IMR-90 (cell line): ENCODE results near the gene GZMM. TPM values are rescaled to one million over a fixed set of nuclear protein-coding genes. Genes with fewer than 3 reads are reported as not detected.

Experiments
- ATAC-seq: fragments of 200-7000 bp; cut with Tn5 transposase; 2 replicates; pipeline ENCODE4 v1.9.1; 2020; ENCODE audit warnings: low read depth, mild to moderate bottlenecking, moderate library complexity
- BruUV-seq: library from RNA; stranded (reverse); fragments of 400-500 nt; replicated peaks from 2 replicates; lab custom pipeline; 2021; lab: Mats Ljungman, UMichigan
- CTCF ChIA-PET: fragments of 300-600 bp; formaldehyde crosslinking; extraction: SDS; loops from one replicate; lab custom pipeline; 2021; ENCODE audit warnings: antibody characterized with exemption; lab: Yijun Ruan, JAX
- POLR2A ChIA-PET: fragments of 300-600 bp; sonication (Branson Sonifier 250); formaldehyde crosslinking; loops from one replicate; lab custom pipeline; 2022; ENCODE audit warnings: antibody characterized with exemption; ENCODE audit not compliant: unreplicated experiment; lab: Charles Lee
- DNase-seq: peaks from one replicate; pipeline ENCODE4 v3.0.0; 2013
- H2AFZ ChIP-seq: replicated peaks from 2 replicates; pipeline ENCODE3; 2013; ENCODE audit warnings: low read length, mild to moderate bottlenecking; ENCODE audit not compliant: poor library complexity
- H2AK5ac ChIP-seq: 2 replicates; pipeline ENCODE4 v1.6.1; 2013; ENCODE audit warnings: low read depth, low read length, inconsistent platforms
- H2AK9ac ChIP-seq: replicated peaks from 2 replicates; pipeline ENCODE3; 2013; ENCODE audit warnings: mild to moderate bottlenecking, low read depth, low read length, moderate library complexity; ENCODE audit not compliant: poor library complexity
- H2BK120ac ChIP-seq: 2 replicates; pipeline ENCODE4 v1.6.1; 2013; ENCODE audit warnings: low read depth, low read length, inconsistent platforms
- H2BK15ac ChIP-seq: 3 replicates; pipeline ENCODE4 v1.6.1; 2013; ENCODE audit warnings: low read depth, low read length, inconsistent platforms
- H2BK20ac ChIP-seq: 2 replicates; pipeline ENCODE4 v1.6.1; 2013; ENCODE audit warnings: low read depth, mild to moderate bottlenecking, inconsistent platforms, low read length, moderate library complexity
- H2BK5ac ChIP-seq: 2 replicates; pipeline ENCODE4 v1.6.1; 2013; ENCODE audit warnings: mild to moderate bottlenecking, low read depth, low read length, inconsistent platforms; ENCODE audit not compliant: poor library complexity, severe bottlenecking
- H3K14ac ChIP-seq: replicated peaks from 2 replicates; pipeline ENCODE4 v1.6.1; 2013; ENCODE audit warnings: low read depth, low read length, inconsistent platforms
- H3K18ac ChIP-seq: 2 replicates; pipeline ENCODE4 v1.6.1; 2013; ENCODE audit warnings: low read depth, low read length, control low read depth
- H3K23ac ChIP-seq: 2 replicates; pipeline ENCODE4 v1.6.1; 2013; ENCODE audit warnings: low read depth, low read length, inconsistent platforms
- H3K27ac ChIP-seq: 2 replicates; pipeline ENCODE4 v1.5.1; 2013; ENCODE audit warnings: mild to moderate bottlenecking, control low read depth, low read length; ENCODE audit not compliant: insufficient read depth
- H3K27me3 ChIP-seq: 2 replicates; pipeline ENCODE4 v1.6.1; 2013; ENCODE audit warnings: low read length; ENCODE audit not compliant: control insufficient read depth, insufficient read depth
- H3K36me3 ChIP-seq: 2 replicates; pipeline ENCODE4 v1.6.1; 2013; ENCODE audit warnings: low read length, mixed read lengths; ENCODE audit not compliant: control insufficient read depth, insufficient read depth
- H3K4ac ChIP-seq: 2 replicates; pipeline ENCODE4 v1.6.1; 2013; ENCODE audit warnings: low read depth, low read length, inconsistent platforms
- H3K4me1 ChIP-seq: 2 replicates; pipeline ENCODE4 v1.6.1; 2013; ENCODE audit warnings: low read length, mixed read lengths; ENCODE audit not compliant: control insufficient read depth, insufficient read depth
- H3K4me2 ChIP-seq: 2 replicates; pipeline ENCODE4 v1.6.1; 2013; ENCODE audit warnings: low read depth, mild to moderate bottlenecking, control low read depth, low read length, moderate library complexity
- H3K4me3 ChIP-seq: 2 replicates; pipeline ENCODE4 v1.5.1; 2013; ENCODE audit warnings: low read depth, mild to moderate bottlenecking, control low read depth, low read length, moderate library complexity; ENCODE audit not compliant: insufficient read depth
- H3K56ac ChIP-seq: 2 replicates; pipeline ENCODE4 v1.6.1; 2013; ENCODE audit warnings: low read length, inconsistent platforms; ENCODE audit not compliant: insufficient read depth; ENCODE audit errors: extremely low read depth
- H3K79me1 ChIP-seq, 2 experiments: 2 replicates each; pipeline ENCODE4 v1.6.1; 2013; ENCODE audit warnings: low read length in 2 of 2, inconsistent platforms in 1 of 2, low read depth in 1 of 2
- H3K9ac ChIP-seq: 2 replicates; pipeline ENCODE4 v1.6.1; 2013; ENCODE audit warnings: low read depth, low read length, control low read depth
- H3K9me1 ChIP-seq: 2 replicates; pipeline ENCODE4 v1.6.1; 2013; ENCODE audit warnings: low read length, inconsistent platforms; ENCODE audit not compliant: insufficient read depth
- H3K9me3 ChIP-seq: 2 replicates; pipeline ENCODE4 v1.6.1; 2013; ENCODE audit warnings: low read length; ENCODE audit not compliant: control insufficient read depth, insufficient read depth
- H4K20me1 ChIP-seq: 2 replicates; pipeline ENCODE4 v1.6.1; 2013; ENCODE audit warnings: low read length, inconsistent platforms; ENCODE audit not compliant: insufficient read depth
- H4K5ac ChIP-seq: 2 replicates; pipeline ENCODE4 v1.6.1; 2013; ENCODE audit warnings: mild to moderate bottlenecking, low read depth, low read length, control low read depth
- H4K8ac ChIP-seq, 2 experiments: 2 replicates each; pipeline ENCODE4 v1.6.1; 2013; ENCODE audit warnings: low read depth in 2 of 2, low read length in 2 of 2, control low read depth in 1 of 2, inconsistent platforms in 1 of 2
- H4K91ac ChIP-seq: 2 replicates; pipeline ENCODE4 v1.6.1; 2013; ENCODE audit warnings: low read depth, low read length, inconsistent platforms; ENCODE audit not compliant: insufficient read depth
- BHLHE40 ChIP-seq: fragments of 150-350 bp; IDR thresholded peaks from 2 replicates; pipeline ENCODE4 v1.6.1; 2016; ENCODE audit warnings: mild to moderate bottlenecking, low read depth, low read length
- CEBPB ChIP-seq: IDR thresholded peaks from 2 replicates; pipeline ENCODE4 v1.6.1; 2012; ENCODE audit warnings: low read depth, low read length, improper control_type of control experiment
- CHD1 ChIP-seq: IDR thresholded peaks from 2 replicates; pipeline ENCODE4 v1.6.1; 2012; ENCODE audit warnings: low read depth, low read length, improper control_type of control experiment
- FOS ChIP-seq: fragments of 150-350 bp; IDR thresholded peaks from 2 replicates; pipeline ENCODE4 v1.6.1; 2016; ENCODE audit warnings: low read depth, low read length
- MAFK ChIP-seq: IDR thresholded peaks from 2 replicates; pipeline ENCODE4 v1.6.1; 2012; ENCODE audit warnings: low read depth, low read length, improper control_type of control experiment
- MAZ ChIP-seq: IDR thresholded peaks from 2 replicates; pipeline ENCODE4 v1.6.1; 2012; ENCODE audit warnings: low read depth, mild to moderate bottlenecking, low read length, improper control_type of control experiment, moderate library complexity, borderline replicate concordance
- MXI1 ChIP-seq: IDR thresholded peaks from 2 replicates; pipeline ENCODE4 v1.6.1; 2012; ENCODE audit warnings: low read depth, mild to moderate bottlenecking, low read length, moderate library complexity, borderline replicate concordance
- NFE2L2 ChIP-seq: fragments of 150-350 bp; IDR thresholded peaks from 2 replicates; pipeline ENCODE4 v1.6.1; 2016; ENCODE audit warnings: low read depth, mild to moderate bottlenecking, low read length
- POLR2A ChIP-seq: IDR thresholded peaks from 2 replicates; pipeline ENCODE4 v1.6.1; 2012; ENCODE audit warnings: mild to moderate bottlenecking, low read depth, low read length
- RCOR1 ChIP-seq: IDR thresholded peaks from 2 replicates; pipeline ENCODE4 v1.6.1; 2012; ENCODE audit warnings: mild to moderate bottlenecking, low read length, improper control_type of control experiment; ENCODE audit not compliant: insufficient replicate concordance
- RFX5 ChIP-seq: IDR thresholded peaks from 2 replicates; pipeline ENCODE4 v1.8.0; 2012; ENCODE audit warnings: low read depth, mild to moderate bottlenecking, low read length, moderate library complexity
- SMC3 ChIP-seq: fragments of 150-350 bp; IDR thresholded peaks from 2 replicates; pipeline ENCODE4 v1.6.1; 2016; ENCODE audit warnings: low read depth, mild to moderate bottlenecking, antibody characterized with exemption, low read length, moderate library complexity
- USF2 ChIP-seq: fragments of 150-350 bp; IDR thresholded peaks from 2 replicates; pipeline ENCODE4 v1.6.1; 2017; ENCODE audit warnings: mild to moderate bottlenecking, antibody characterized with exemption, low read length, low read depth
- whole genome bisulfite sequencing, 2 experiments: methylation state at CpG; one replicate each; pipeline versions ENCODE4 v1.1.5 to v1.1.7; 2013; ENCODE audit warnings: missing lambda C conversion rate in 2 of 2; ENCODE audit not compliant: insufficient read length in 1 of 2; ENCODE audit errors: extremely low coverage in 2 of 2; 5-methylcytosine and 5-hydroxymethylcytosine counted together
- dilution Hi-C: fragments of 300-500 bp; cut with HindIII; formaldehyde crosslinking; loops from one replicate; pipeline ENCODE4 v1.14.3; 2018; ENCODE audit warnings: low sequenced_read_pairs; ENCODE audit not compliant: unreplicated experiment
- in situ Hi-C: fragments of 300-500 bp; cut with MboI; formaldehyde crosslinking; loops from 3 replicates; pipeline ENCODE4 v1.14.3; 2019; ENCODE audit warnings: low sequenced_read_pairs, inconsistent platforms, mixed read lengths
- intact Hi-C: fragments of 100-400 bp; cut with micrococcal nuclease; formaldehyde crosslinking; loops from 2 replicates; pipeline ENCODE4 v1.10.0; 2022
- polyA plus RNA-seq, 3 experiments: library from polyadenylated mRNA; depleted of rRNA; stranded (reverse); fragments of >200 nt; gene quantifications; 2 replicates each; pipeline ENCODE4 v1.2.3, GENCODE V29; 2012; ENCODE audit warnings: low replicate concordance in 1 of 3
- total RNA-seq: library from RNA; depleted of rRNA; stranded (reverse); fragments of >200 nt; gene quantifications from 2 replicates; pipeline ENCODE4 v1.2.3, GENCODE V29; 2012
- TF ChIP-seq, protein P1 (sequence below): fragments of 150-350 bp; IDR thresholded peaks from 2 replicates; pipeline ENCODE4 v1.6.1; 2016; ENCODE audit warnings: low read depth, mild to moderate bottlenecking, low read length, moderate library complexity, borderline replicate concordance

Gene GZMM
- total and polyA plus RNA-seq, 2 of the 4 experiments (the other 2 are of a cell fraction) = 0.24 TPM; not detected in 1

DNA sequence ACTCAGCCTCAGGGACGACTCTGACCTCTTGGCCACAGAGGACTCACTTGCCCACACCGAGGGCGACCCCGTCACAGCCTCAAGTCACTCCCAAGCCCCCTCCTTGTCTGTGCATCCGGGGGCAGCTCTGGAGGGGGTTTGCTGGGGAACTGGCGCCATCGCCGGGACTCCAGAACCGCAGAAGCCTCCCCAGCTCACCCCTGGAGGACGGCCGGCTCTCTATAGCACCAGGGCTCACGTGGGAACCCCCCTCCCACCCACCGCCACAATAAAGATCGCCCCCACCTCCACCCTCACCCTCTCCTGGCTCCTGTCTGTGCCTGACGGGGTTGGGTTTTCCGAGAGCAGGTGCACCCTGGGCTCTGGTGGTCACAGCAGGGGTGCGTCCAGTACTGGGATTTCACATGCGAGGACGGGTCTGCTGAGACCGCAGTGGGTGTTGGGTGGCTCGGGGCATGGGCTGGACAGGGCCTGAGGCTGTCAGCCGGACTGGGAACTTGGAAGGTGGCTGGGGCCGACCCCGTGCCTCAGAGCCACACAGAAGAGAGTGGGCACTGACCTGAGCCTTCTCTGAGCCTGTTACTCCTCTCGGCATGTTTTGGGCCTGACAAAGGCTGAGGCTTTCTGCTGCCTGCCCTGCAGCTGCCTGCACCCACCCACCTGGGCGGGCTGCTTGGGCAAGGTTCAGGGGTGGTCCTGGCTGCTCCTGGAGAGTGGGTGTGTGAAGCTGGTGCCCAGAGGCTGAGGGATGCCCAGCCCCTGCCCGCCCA is 39.5 kb downstream of the GZMM start (continued):
- TF ChIP-seq MXI1 = no peak
- no peak for TF ChIP-seq FOS
- no peak for TF ChIP-seq USF2

- Histone ChIP-seq H3K9ac (no peak overlapping the region), H3K9me3 (no peaks in the 10 kb centered on the region), H3K79me1 (peaks cover 0 to 18% of the 10 kb centered on the region in 2 experiments; a peak in 1 of 4 replicates), H2BK5ac (no peak overlapping the region), H4K8ac (no peak overlapping the region), H3K18ac (no peak overlapping the region), H3K27ac (no peak overlapping the region), H3K14ac (no peak overlapping the region), H3K27me3 (no peaks in the 10 kb centered on the region; the same call in 1 of the 2 replicates), H4K91ac (no peak overlapping the region), H3K23ac (no peak overlapping the region), H4K20me1 (peaks cover 54% of the 10 kb centered on the region), H3K36me3 (peaks cover 25% of the 10 kb centered on the region; the same call in 1 of the 2 replicates), H3K4ac (no peak overlapping the region), H2AK9ac (peak overlapping the region; percentile 85), H4K5ac (no peak overlapping the region), H2BK120ac (no peak overlapping the region), H2BK15ac (no peak overlapping the region), H3K9me1 (no peaks in the 10 kb centered on the region), H2AK5ac (no peak overlapping the region), H3K4me1 (peaks cover 7% of the 10 kb centered on the region), H3K4me3 (no peak overlapping the region), H2AFZ (no peak overlapping the region), H3K56ac (no peak overlapping the region), H3K4me2 (no peak overlapping the region), H2BK20ac (no peak overlapping the region)
- DNase-seq (no peak), ATAC-seq (no peak)
- ChIA-PET CTCF (interaction anchor here (0.6 kb wide), 2 partner anchors 16 to 72 kb away, joined by 4 read pairs; no protein-coding TSS in a partner anchor), POLR2A (no interaction called here)
- dilution Hi-C loops (no loop called here), intact Hi-C loops (loop anchor here (1.0 to 2.0 kb wide), 2 partner anchors 79 to 150 kb away; partner anchors contain the start of gene RNF126), in situ Hi-C loops (no loop called here)
- no TSS peak for BruUV-seq
- 86% methylated on average over 2 of the region's 5 CpGs; no CpG with 5 or more reads in 1 of the 2 experiments for whole genome bisulfite sequencing, 2 experiments
- TF ChIP-seq, protein P1, sequence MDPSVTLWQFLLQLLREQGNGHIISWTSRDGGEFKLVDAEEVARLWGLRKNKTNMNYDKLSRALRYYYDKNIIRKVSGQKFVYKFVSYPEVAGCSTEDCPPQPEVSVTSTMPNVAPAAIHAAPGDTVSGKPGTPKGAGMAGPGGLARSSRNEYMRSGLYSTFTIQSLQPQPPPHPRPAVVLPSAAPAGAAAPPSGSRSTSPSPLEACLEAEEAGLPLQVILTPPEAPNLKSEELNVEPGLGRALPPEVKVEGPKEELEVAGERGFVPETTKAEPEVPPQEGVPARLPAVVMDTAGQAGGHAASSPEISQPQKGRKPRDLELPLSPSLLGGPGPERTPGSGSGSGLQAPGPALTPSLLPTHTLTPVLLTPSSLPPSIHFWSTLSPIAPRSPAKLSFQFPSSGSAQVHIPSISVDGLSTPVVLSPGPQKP = no peak
- TF ChIP-seq USF2 (no peak), CHD1 (no peak), MAFK (no peak), POLR2A (no peak), MXI1 (no peak), CEBPB (no peak), RFX5 (no peak), NFE2L2 (no peak), FOS (no peak), RCOR1 (no peak), MAZ (no peak), SMC3 (no peak), BHLHE40 (no peak)
Measured at GRCh38 chr19:583968-584239, 40.1 kb downstream of the GZMM start.
